H9 (cell line): ENCODE data around the gene MAGI1. TPM values are rescaled to one million over a fixed set of nuclear protein-coding genes. Genes with fewer than 3 reads are reported as not detected.
A peak's percentile ranks its signal among the peaks of the same experiment; 100 is the strongest.

Experiments used
- DNase-seq: peaks from one replicate; pipeline ENCODE4 v3.0.0-alpha.2; 2017
- H2AFZ ChIP-seq: one replicate; pipeline ENCODE4 v1.6.1; 2013; ENCODE audit warnings: mild to moderate bottlenecking, low read length, control low read depth, moderate library complexity
- H2AK5ac ChIP-seq: 2 replicates; pipeline ENCODE4 v1.6.1; 2013; ENCODE audit warnings: low read length, control low read depth, mixed read lengths; ENCODE audit not compliant: insufficient read length
- H2BK120ac ChIP-seq: one replicate; pipeline ENCODE4 v1.6.1; 2013; ENCODE audit warnings: low read depth, mild to moderate bottlenecking, low read length, control low read depth, inconsistent platforms; ENCODE audit not compliant: poor library complexity, severe bottlenecking
- H2BK12ac ChIP-seq: 2 replicates; pipeline ENCODE4 v1.6.1; 2013; ENCODE audit warnings: low read length, control low read depth, mixed read lengths, low read depth; ENCODE audit not compliant: insufficient read length
- H2BK15ac ChIP-seq: 2 replicates; pipeline ENCODE4 v1.6.1; 2013; ENCODE audit warnings: low read depth, low read length, control low read depth
- H2BK20ac ChIP-seq: one replicate; pipeline ENCODE4 v1.6.1; 2013; ENCODE audit warnings: low read depth, mild to moderate bottlenecking, low read length, control low read depth, inconsistent platforms; ENCODE audit not compliant: poor library complexity, severe bottlenecking
- H2BK5ac ChIP-seq: 2 replicates; pipeline ENCODE4 v1.6.1; 2013; ENCODE audit warnings: low read length, control low read depth, mixed read lengths; ENCODE audit not compliant: insufficient read length
- H3K14ac ChIP-seq: 2 replicates; pipeline ENCODE4 v1.6.1; 2013; ENCODE audit warnings: low read length, control low read depth; ENCODE audit not compliant: insufficient read depth
- H3K18ac ChIP-seq: 2 replicates; pipeline ENCODE4 v1.6.1; 2013; ENCODE audit warnings: low read depth, mild to moderate bottlenecking, mixed read lengths, low read length, control low read depth; ENCODE audit not compliant: insufficient read length
- H3K23ac ChIP-seq: 2 replicates; pipeline ENCODE4 v1.6.1; 2013; ENCODE audit warnings: low read length, control low read depth, mixed read lengths, low read depth; ENCODE audit not compliant: insufficient read length
- H3K23me2 ChIP-seq: 2 replicates; pipeline ENCODE4 v1.6.1; 2013; ENCODE audit warnings: low read depth, mild to moderate bottlenecking, mixed read lengths, low read length, control low read depth; ENCODE audit not compliant: insufficient read length, poor library complexity, severe bottlenecking
- H3K27ac ChIP-seq: 2 replicates; pipeline ENCODE4 v1.5.1; 2013; ENCODE audit warnings: low read length, control low read depth, mixed read lengths, low read depth; ENCODE audit not compliant: insufficient read length
- H3K27me3 ChIP-seq: 2 replicates; pipeline ENCODE4 v1.6.1; 2013; ENCODE audit warnings: low read length, control low read depth, inconsistent platforms; ENCODE audit not compliant: insufficient read depth
- H3K4ac ChIP-seq: 2 replicates; pipeline ENCODE4 v1.6.1; 2013; ENCODE audit warnings: low read depth, mild to moderate bottlenecking, control low read depth, inconsistent platforms, low read length, moderate library complexity
- H3K4me1 ChIP-seq: 2 replicates; pipeline ENCODE4 v1.6.1; 2013; ENCODE audit warnings: low read length, control low read depth, inconsistent platforms; ENCODE audit not compliant: insufficient read depth
- H3K4me2 ChIP-seq: 2 replicates; pipeline ENCODE4 v1.6.1; 2013; ENCODE audit warnings: low read length, control low read depth, mixed read lengths; ENCODE audit not compliant: insufficient read length, insufficient read depth
- H3K56ac ChIP-seq: 2 replicates; pipeline ENCODE4 v1.6.1; 2013; ENCODE audit warnings: low read depth, mild to moderate bottlenecking, mixed read lengths, low read length, control low read depth; ENCODE audit not compliant: insufficient read length
- H3K79me1 ChIP-seq: 2 replicates; pipeline ENCODE4 v1.6.1; 2013; ENCODE audit warnings: low read depth, mild to moderate bottlenecking, moderate library complexity, low read length, control low read depth, inconsistent platforms; ENCODE audit not compliant: insufficient read depth, poor library complexity, severe bottlenecking
- H3K79me2 ChIP-seq: 2 replicates; pipeline ENCODE4 v1.6.1; 2013; ENCODE audit warnings: low read length, control low read depth, inconsistent platforms; ENCODE audit not compliant: insufficient read depth
- H3K9ac ChIP-seq: 2 replicates; pipeline ENCODE4 v1.6.1; 2013; ENCODE audit warnings: low read length, control low read depth, mixed read lengths; ENCODE audit not compliant: insufficient read length; ENCODE audit errors: extremely low read depth
- H3K9me3 ChIP-seq: one replicate; pipeline ENCODE4 v1.6.1; 2013; ENCODE audit warnings: low read depth, low read length, inconsistent platforms; ENCODE audit not compliant: control insufficient read depth
- H3T11ph ChIP-seq: one replicate; pipeline ENCODE4 v1.6.1; 2013; ENCODE audit warnings: mild to moderate bottlenecking, low read length, control low read depth, inconsistent platforms
- H4K20me1 ChIP-seq: one replicate; pipeline ENCODE4 v1.6.1; 2013; ENCODE audit not compliant: control insufficient read depth, insufficient read length, insufficient read depth
- H4K5ac ChIP-seq: 2 replicates; pipeline ENCODE4 v1.6.1; 2013; ENCODE audit warnings: low read depth, mild to moderate bottlenecking, mixed read lengths, low read length, control low read depth; ENCODE audit not compliant: insufficient read length
- H4K8ac ChIP-seq: replicated peaks from 2 replicates; pipeline ENCODE4 v1.6.1; 2013; ENCODE audit warnings: low read length, control low read depth, mixed read lengths, low read depth; ENCODE audit not compliant: insufficient read length
- H4K91ac ChIP-seq: 2 replicates; pipeline ENCODE4 v1.6.1; 2013; ENCODE audit warnings: low read depth, mild to moderate bottlenecking, moderate library complexity, mixed read lengths, low read length, control low read depth; ENCODE audit not compliant: insufficient read length
- H3K27ac Mint-ChIP-seq, 3 experiments: 2 replicates in 2 of 3; 3 replicates in 1 of 3; pipeline ENCODE4 v1.8.0; 2020 to 2021; ENCODE audit warnings: mixed read lengths in 3 of 3, mild to moderate bottlenecking in 1 of 3, moderate library complexity in 1 of 3
- H3K27me3 Mint-ChIP-seq: 2 replicates; pipeline ENCODE4 v1.8.0; 2021; ENCODE audit warnings: low read depth, mild to moderate bottlenecking, moderate library complexity, mixed read lengths
- H3K36me3 Mint-ChIP-seq, 3 experiments: 2 replicates in 2 of 3; 3 replicates in 1 of 3; pipeline ENCODE4 v1.8.0; 2020 to 2021; ENCODE audit warnings: low read depth in 3 of 3, mixed read lengths in 3 of 3; ENCODE audit not compliant: insufficient read depth in 1 of 3
- H3K4me1 Mint-ChIP-seq, 2 experiments: 2 replicates each; pipeline ENCODE4 v1.8.0; 2020; ENCODE audit warnings: mixed read lengths in 2 of 2
- H3K4me3 Mint-ChIP-seq, 2 experiments: 2 replicates in 1 of 2; 3 replicates in 1 of 2; pipeline ENCODE4 v1.8.0; 2020 to 2021; ENCODE audit warnings: mild to moderate bottlenecking in 2 of 2, mixed read lengths in 2 of 2, moderate library complexity in 1 of 2
- H3K9me3 Mint-ChIP-seq, 2 experiments: 2 replicates in 1 of 2; 3 replicates in 1 of 2; pipeline ENCODE4 v1.8.0; 2020; ENCODE audit warnings: mild to moderate bottlenecking in 2 of 2, mixed read lengths in 2 of 2, moderate library complexity in 1 of 2
- CTCF ChIP-seq: fragments of 200-600 bp; sonication (generic); conservative IDR thresholded peaks from 3 replicates; pipeline ENCODE4 v1.8.0; 2021; ENCODE audit warnings: antibody characterized with exemption, mild to moderate bottlenecking
- WGBS: extraction: QIAGEN DNeasy Blood & Tissue Kit; methylation state at CpG from one replicate; pipeline ENCODE4 v1.1.7; 2013; ENCODE audit warnings: missing lambda C conversion rate, low lambda C conversion rate, mixed read lengths; ENCODE audit not compliant: insufficient read length; ENCODE audit errors: extremely low coverage; 5-methylcytosine and 5-hydroxymethylcytosine counted together
- total RNA-seq: library from RNA; stranded (reverse); gene quantifications from 2 replicates; pipeline ENCODE4 v1.2.1, GENCODE V29; 2021

The MAGI1 gene
- total RNA-seq, 1 experiment from 2014 or later, result 65.7 TPM

DNA sequence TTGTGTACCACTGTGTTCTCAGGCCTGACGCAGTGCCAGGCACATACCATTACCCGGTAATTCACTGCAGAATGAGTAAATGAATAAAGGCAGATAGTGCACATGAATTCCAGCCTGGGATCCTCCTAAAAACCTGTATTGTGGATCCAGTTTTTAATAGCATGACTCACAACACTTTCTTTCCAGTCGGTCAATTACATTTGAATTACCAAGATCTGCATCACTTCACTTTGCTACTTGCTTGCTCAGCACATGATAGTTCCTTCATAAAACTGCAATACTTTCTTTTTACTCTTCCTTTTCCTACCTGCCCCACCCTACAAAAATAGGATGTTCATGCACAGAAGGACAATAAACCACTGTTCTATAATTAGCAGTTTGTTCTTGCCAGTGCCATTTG, 553.8 kb downstream of the MAGI1 start:
- H3K79me1 ChIP-seq, result peaks cover 3% of the 10 kb centered on the region
- no peak overlapping the region for H2BK20ac ChIP-seq
- H3K27ac Mint-ChIP-seq, result peak overlapping the region; percentile 2 to 88 (median 6); a peak in 3 of 7 replicates
- H3K4me2 ChIP-seq, result peak overlapping the region; percentile 2
- no peaks in the 10 kb centered on the region for H3K27me3 ChIP-seq
- H3K4me3 Mint-ChIP-seq, result no peak overlapping the region; a peak in 1 of 5 replicates
- H3K27ac ChIP-seq, result no peak overlapping the region
- no peak overlapping the region for H2BK15ac ChIP-seq
- H2AK5ac ChIP-seq, result no peak overlapping the region
- H4K8ac ChIP-seq, result no peak overlapping the region
- no peak overlapping the region for H3K14ac ChIP-seq
- H3K18ac ChIP-seq, result no peak overlapping the region
- H3K9me3 ChIP-seq, result no peaks in the 10 kb centered on the region
- H2BK5ac ChIP-seq, result no peak overlapping the region
- no peak for DNase-seq
- H2AFZ ChIP-seq, result no peak overlapping the region
- no peak overlapping the region for H3T11ph ChIP-seq
- H3K4me1 Mint-ChIP-seq, result peaks cover 62 to 70% of the 10 kb centered on the region in 2 experiments
- H2BK12ac ChIP-seq, result no peak overlapping the region
- H3K56ac ChIP-seq, result no peak overlapping the region
- no peak overlapping the region for H3K23ac ChIP-seq
- H4K20me1 ChIP-seq, result no peaks in the 10 kb centered on the region
- no peak overlapping the region for H3K4ac ChIP-seq
- no peaks in the 10 kb centered on the region for H3K9me3 Mint-ChIP-seq
- no peak overlapping the region for H2BK120ac ChIP-seq
- no CpG with 5 or more reads among the region's 3 CpGs for WGBS
- H3K4me1 ChIP-seq, result peaks cover 16% of the 10 kb centered on the region; the same call in 1 of the 2 replicates
- H4K91ac ChIP-seq, result no peak overlapping the region
- H3K79me2 ChIP-seq, result no peaks in the 10 kb centered on the region
- TF ChIP-seq CTCF, result no peak
- H4K5ac ChIP-seq, result no peak overlapping the region
- no peak overlapping the region for H3K9ac ChIP-seq
- H3K36me3 Mint-ChIP-seq, result peaks cover 2 to 6% (median 6%) of the 10 kb centered on the region in 3 experiments; a peak in 3 of 7 replicates
- H3K27me3 Mint-ChIP-seq, result no peaks in the 10 kb centered on the region
- no peaks in the 10 kb centered on the region for H3K23me2 ChIP-seq
